Lower lobe of right lung (tissue), 2 donors: Measurements from ENCODE around the gene HLA-DQB1. TPM values are rescaled to one million over a fixed set of nuclear protein-coding genes. Genes with fewer than 3 reads are reported as not detected.
A peak's percentile ranks its signal among the peaks of the same experiment; 100 is the strongest.
"Not testable (repeated sequence)": the region's sequence is repeated elsewhere in the genome, so short reads cannot be mapped to it uniquely, and the experiment has no call there.

ENCODE experiments used
- ATAC-seq, 2 donors: fragments of 200-7000 bp; cut with Tn5 transposase; one replicate each; pipeline ENCODE4 v1.9.1; 2020 to 2022; ENCODE audit warnings: mild to moderate bottlenecking in 2 of 2, moderate library complexity in 2 of 2
- DNase-seq: peaks from one replicate; pipeline ENCODE4 v3.0.0-alpha.2; 2020
- H3K27ac ChIP-seq: fragments of 200-600 bp; one replicate; pipeline ENCODE4 v1.8.0; 2022
- H3K27me3 ChIP-seq: fragments of 200-600 bp; one replicate; pipeline ENCODE4 v1.8.0; 2022; ENCODE audit warnings: low read depth
- H3K36me3 ChIP-seq: fragments of 200-600 bp; one replicate; pipeline ENCODE4 v1.8.0; 2022; ENCODE audit warnings: mild to moderate bottlenecking
- H3K4me1 ChIP-seq: fragments of 200-600 bp; one replicate; pipeline ENCODE4 v1.8.0; 2022
- H3K4me3 ChIP-seq: fragments of 200-600 bp; one replicate; pipeline ENCODE4 v1.8.0; 2022; ENCODE audit warnings: mild to moderate bottlenecking
- H3K9me3 ChIP-seq: fragments of 200-600 bp; one replicate; pipeline ENCODE4 v1.8.0; 2022
- intact Hi-C: fragments of 100-400 bp; cut with DNase I; formaldehyde crosslinking; loops from one replicate; pipeline ENCODE4 v1.11.0; 2022
- long read RNA-seq: library from polyadenylated mRNA; unstranded; transcript quantifications from one replicate; pipeline ENCODE4 v2.0.0, GENCODE V29; 2021
- total RNA-seq: library from RNA; stranded (reverse); fragmentation: NEBNext Ultra II Directional; extraction: Animal tissue kit (Norgen Biotek cat#: 25700); gene quantifications from one replicate; pipeline ENCODE4 v1.2.1, GENCODE V29; 2021
- TF ChIP-seq, protein P1 (sequence below): fragments of 200-600 bp; IDR thresholded peaks from one replicate; pipeline ENCODE4 v1.8.0; 2022; ENCODE audit warnings: antibody characterized with exemption, mild to moderate bottlenecking
- donor health status: DM: no; HTN: yes; CAD: no; lungs with severe emphysema.

The HLA-DQB1 gene
- 132 TPM for total RNA-seq
- long read RNA-seq, transcript HLA-DQB1-202 (4 exons, 1,501 nt) = minor isoform, 15 of 390 reads
- long read RNA-seq, transcript HLA-DQB1-205 (5 exons, 1,642 nt) = major isoform, 296 of 390 reads
- long read RNA-seq, partial matches to known transcripts = 59 of 390 reads
- long read RNA-seq, other reads (novel, unspliced or antisense) = 20 of 390 reads

DNA sequence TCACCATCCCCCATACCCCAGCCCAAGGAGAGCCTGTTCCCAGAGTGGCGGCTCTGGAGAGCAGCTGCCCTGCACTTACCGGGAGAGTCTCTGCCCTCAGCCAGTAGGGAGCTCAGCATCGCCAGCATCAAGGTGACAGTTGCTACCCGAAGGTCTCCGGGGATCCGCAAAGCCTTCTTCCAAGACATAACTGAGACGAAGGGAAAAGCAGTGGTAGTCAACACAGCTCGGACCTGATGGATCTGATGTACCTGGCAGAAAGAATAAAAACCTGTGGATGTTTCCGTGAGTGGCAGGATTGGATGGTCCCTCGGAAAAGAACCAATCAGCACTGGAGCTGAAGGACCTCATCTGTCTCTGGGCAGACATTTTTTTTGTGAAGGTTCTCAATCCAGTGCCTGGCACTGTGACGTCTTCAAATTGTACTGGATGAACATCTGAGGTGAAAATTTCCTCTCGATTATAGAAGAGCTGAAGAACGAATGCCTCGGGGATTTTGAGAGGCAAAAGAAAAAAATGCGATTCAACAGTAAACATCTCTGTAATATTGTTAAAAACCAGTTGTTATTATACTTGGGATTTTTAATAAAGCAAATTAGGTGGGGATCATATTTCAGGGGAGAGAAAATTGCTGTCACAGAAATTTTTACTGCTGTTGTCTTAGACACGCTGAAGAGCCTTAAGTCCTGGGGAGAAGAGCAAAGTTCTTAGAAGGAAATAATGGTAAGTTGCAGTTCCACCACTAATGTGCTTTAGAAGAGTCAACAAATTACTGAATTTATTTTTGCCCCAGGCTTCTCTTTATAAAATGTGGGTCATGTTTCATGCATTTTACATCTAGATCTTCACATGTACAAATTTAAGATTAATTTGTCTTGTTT, at the start of gene HLA-DQB1:
TSS of gene HLA-DQB1 (minus strand) at position 238 of the 881 bp plus-strand sequence. CDS start at position 188, 50 bp downstream.
- H3K9me3 ChIP-seq = no peaks in the 10 kb centered on the region
- H3K36me3 ChIP-seq = no peaks in the 10 kb centered on the region
- peak; percentile 88 for ATAC-seq
- TF ChIP-seq, protein P1, sequence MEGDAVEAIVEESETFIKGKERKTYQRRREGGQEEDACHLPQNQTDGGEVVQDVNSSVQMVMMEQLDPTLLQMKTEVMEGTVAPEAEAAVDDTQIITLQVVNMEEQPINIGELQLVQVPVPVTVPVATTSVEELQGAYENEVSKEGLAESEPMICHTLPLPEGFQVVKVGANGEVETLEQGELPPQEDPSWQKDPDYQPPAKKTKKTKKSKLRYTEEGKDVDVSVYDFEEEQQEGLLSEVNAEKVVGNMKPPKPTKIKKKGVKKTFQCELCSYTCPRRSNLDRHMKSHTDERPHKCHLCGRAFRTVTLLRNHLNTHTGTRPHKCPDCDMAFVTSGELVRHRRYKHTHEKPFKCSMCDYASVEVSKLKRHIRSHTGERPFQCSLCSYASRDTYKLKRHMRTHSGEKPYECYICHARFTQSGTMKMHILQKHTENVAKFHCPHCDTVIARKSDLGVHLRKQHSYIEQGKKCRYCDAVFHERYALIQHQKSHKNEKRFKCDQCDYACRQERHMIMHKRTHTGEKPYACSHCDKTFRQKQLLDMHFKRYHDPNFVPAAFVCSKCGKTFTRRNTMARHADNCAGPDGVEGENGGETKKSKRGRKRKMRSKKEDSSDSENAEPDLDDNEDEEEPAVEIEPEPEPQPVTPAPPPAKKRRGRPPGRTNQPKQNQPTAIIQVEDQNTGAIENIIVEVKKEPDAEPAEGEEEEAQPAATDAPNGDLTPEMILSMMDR = no peak
- DNase-seq = no peak
- intact Hi-C loops = no loop called here
- H3K4me1 ChIP-seq = no peaks in the 10 kb centered on the region
- no peaks in the 10 kb centered on the region for H3K27me3 ChIP-seq
- no peak within 1 kb of the TSS for H3K27ac ChIP-seq
- H3K4me3 ChIP-seq = no peak within 1 kb of the TSS

DNA sequence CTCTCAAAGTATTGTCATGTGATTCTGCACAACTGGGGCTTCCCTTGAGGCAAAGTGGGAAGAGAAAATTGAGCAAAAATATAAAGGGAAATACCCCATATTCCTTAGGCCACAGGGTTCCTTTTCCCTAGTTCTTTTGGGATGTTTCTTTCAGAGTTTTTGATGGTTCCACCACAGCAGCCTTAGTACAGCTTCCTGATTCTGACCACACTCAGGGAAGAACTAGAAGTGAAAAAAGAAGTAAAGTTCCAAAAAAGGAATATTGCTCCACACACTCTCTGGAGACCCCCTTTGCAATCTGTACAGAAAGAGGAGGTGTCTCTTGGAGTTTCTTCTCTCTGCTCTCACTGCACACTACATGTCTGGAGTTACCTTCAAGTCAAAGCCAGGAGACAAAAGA, 46.8 kb upstream of the HLA-DQB1 start:
- Histone ChIP-seq H3K4me3 (no peak overlapping the region), H3K4me1 (no peaks in the 10 kb centered on the region), H3K36me3 (no peaks in the 10 kb centered on the region), H3K27me3 (no peaks in the 10 kb centered on the region), H3K27ac (no peak overlapping the region), H3K9me3 (no peaks in the 10 kb centered on the region)
- ATAC-seq = no peak
- intact Hi-C loops = no loop called here
- TF ChIP-seq, protein P1 = no peak
- DNase-seq = no peak

DNA sequence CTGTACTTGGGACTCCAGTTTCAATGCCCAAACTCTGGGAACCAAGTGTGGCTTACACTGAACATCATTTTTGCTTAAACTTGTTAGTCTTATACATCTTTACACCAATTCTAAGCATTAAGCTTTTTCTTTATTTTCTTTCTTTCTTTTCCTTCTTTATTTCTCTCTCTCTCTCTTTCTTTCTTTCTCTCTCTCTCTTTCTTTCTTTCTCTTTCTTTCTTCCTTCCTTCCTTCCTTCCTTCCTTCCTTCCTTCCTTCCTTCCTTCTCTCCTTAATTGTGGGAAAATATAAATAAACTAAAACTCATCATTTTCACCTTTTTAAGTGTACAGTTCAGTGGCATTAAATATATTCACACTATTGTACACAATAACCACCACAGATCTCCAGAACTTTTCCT, 43.2 kb upstream of the HLA-DQB1 start:
- ATAC-seq = no peak
- DNase-seq = no peak
- intact Hi-C loops = no loop called here
- Histone ChIP-seq H3K36me3 (no peaks in the 10 kb centered on the region), H3K9me3 (no peaks in the 10 kb centered on the region), H3K4me3 (no peak overlapping the region), H3K27ac (no peak overlapping the region), H3K4me1 (no peaks in the 10 kb centered on the region), H3K27me3 (no peaks in the 10 kb centered on the region)
- TF ChIP-seq, protein P1 = no peak

DNA sequence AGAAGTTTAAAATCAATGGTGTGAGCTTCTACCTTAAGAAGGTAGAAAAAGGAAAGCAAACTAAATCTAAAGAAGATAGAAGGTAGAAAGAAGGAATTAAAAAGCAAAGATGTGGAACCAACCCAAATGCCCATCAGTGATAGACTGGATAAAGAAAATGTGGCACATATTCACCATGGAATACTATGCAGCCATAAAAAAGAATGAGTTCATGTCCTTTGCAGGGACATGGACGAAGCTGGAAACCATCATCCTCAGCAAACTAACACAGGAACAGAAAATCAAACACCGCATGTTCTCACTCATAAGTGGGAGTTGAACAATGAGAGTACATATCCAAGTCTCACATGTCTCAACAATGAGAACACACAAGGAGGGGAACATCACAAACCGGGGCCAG, 38.7 kb upstream of the HLA-DQB1 start:
- intact Hi-C loops, ATAC-seq: not testable (repeated sequence)

DNA sequence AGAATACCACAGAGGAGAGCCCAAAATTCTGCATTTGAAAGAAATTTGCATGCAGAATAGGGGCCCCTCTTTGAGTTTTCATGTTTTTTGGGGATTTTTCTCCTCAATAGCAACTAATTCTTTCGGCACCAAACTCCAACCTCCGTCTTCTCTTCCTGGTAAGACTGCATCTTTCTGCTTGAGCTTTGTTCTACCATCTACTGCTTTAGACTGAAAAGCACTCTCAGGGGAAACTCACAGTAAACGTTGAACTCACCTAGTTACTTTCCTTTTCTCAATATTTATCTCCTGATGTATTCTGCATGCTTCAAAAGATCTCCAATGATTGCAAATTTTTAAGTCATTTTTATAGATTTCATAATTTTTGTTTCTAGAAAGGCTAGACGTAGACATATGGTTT, 36.9 kb upstream of the HLA-DQB1 start:
- no peaks in the 10 kb centered on the region for H3K9me3 ChIP-seq
- TF ChIP-seq, protein P1 = no peak
- no peaks in the 10 kb centered on the region for H3K36me3 ChIP-seq
- no peak for DNase-seq
- H3K27ac ChIP-seq = no peak overlapping the region
- H3K4me3 ChIP-seq = no peak overlapping the region
- intact Hi-C loops = no loop called here
- no peaks in the 10 kb centered on the region for H3K4me1 ChIP-seq
- ATAC-seq = no peak
- H3K27me3 ChIP-seq = no peaks in the 10 kb centered on the region

More for the DNA sequence above, 38.7 kb upstream of the HLA-DQB1 start:
- not testable (repeated sequence) for H3K27me3 ChIP-seq, H3K4me3 ChIP-seq, H3K27ac ChIP-seq, H3K4me1 ChIP-seq, H3K36me3 ChIP-seq, H3K9me3 ChIP-seq, DNase-seq
